C1 segment of cervical spinal cord (tissue), 14 donors: ENCODE measurements around the gene CRELD2.

Experiments used
- DNase-seq, 14 donors: peaks; one replicate each; lab custom pipeline; 2025; lab: John Stamatoyannopoulos, UW

CRELD2 gene

DNA sequence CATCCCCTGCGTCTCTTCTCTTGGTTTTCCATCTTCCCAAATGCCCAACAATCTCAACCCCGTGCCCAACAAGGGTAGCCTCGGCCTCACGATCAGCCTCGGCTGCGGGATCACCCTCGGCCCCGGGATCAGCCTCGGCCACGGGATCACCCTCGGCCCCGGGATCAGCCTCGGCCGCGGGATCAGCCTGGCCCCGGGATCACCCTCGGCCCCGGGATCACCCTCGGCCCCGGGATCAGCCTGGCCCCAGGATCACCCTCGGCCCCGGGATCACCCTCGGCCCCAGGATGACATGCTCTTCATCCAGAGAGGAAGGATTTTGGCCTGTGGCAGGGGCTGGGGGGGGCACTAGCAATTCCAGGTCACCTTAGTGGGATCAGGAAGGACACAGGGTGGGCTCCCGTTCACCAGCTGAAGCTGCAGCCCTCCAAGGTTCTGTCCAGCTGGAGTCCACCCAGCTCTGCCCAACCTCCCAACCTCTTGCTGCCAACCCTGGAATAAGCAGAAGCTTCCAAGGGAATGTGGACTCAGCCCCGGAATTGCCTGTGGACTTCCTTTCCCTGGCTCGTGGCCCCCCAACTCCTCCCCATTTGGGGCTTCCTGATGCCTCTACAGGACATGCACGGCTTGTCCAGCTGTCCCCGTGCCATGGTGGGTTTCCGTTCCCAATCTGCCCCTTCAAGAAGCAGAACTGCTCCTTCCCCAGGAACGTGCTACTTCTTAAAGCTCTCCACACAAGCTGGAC, 6.4 kb upstream of the CRELD2 start:
- no peak for DNase-seq

DNA sequence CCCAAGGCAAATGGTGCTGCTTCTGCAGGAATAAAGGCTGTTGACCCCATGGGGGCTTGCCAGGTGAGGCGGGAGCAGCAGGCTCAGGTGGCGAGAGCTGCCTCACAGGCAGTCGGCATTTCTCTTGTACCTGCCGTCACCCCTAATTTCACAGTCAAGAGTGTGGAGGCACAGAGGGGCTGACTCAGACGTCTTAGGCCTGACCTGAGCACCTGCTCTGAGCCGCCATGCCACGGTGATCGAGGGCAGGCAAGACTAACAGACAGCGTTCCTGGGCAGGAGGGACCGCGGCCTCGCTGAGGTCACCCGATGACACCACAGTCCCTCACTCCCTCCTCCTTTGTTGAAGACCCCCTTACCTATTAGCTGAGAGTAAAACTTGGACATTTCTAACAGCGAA, 5.4 kb upstream of the CRELD2 start:
- no peak for DNase-seq

DNA sequence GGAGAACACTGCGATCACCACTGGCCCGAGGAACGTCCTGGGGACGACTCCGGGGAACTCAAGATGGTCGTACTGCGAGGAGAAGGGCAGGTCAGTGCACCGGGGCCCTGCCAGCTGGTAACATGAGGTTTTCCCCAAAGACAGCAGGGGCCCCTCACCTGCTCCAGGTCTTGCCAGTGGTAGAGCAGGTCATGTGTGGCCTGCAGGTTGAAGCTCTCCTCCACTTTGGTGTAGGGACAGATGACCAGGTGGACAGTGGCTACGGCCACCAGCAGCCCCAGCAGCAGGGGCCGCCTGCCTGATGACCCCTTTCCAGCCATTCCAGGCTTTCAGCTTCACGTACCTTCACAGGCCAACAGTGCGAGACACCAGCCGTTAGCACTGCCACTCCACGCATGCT, 5.0 kb upstream of the CRELD2 start:
- DNase-seq = no peak

DNA sequence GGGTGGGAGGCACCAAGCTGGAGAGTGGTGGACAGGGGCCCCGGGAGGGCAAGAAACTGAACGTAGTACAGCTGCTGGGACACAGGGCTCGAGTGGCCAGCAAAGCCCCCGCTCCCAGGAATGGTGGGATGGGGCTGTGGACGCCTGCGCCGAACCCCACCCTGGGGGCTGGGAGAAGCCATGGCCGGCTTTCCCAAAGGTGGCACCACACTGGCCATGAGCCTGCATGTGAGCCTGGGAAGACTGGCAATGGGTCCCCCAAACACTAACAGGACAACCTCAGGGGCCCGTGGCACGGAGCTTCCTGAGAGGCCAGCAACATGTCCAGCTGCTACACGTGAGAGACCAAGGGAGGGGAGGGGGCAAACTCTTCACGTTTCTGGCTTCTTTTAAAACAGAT, 4.2 kb upstream of the CRELD2 start:
- no peak for DNase-seq

DNA sequence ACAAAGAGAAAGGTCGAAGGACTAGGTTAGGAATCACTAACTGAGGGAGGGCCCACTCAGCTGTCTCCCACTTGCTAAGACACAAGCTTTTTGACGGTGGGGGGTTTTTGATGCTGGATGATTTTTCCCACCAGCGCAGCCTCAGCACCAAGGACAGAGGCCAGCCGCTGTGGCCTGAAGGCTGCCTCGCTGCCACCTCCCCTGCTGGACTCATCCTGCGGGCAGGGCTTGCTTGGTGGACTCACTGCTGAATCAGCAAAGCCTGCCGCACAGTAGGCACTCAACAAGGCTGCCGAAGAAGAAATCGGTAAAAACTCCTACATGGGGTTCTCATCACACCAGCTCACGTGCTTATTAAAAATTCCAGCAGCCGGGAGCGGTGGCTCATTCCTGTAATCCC, 2.8 kb upstream of the CRELD2 start:
- no peak for DNase-seq

DNA sequence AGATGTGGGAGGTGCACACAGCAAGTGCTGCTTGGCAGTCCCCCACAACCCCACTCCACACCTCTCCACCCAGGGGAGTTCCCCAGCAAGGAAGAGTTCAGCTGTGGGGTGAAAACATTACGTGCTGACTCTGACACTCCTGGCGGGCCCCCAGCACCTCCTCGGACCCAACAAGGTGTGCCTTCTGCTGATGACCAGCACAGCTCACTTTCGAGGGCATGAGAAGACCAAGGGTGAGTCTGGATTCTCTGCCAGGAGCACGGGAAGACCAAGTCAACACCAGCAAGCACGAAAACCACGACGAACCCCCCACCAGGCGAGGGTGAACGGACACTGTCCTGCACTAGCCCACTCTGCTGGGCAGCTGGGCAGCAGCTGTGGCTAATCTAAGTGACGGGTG, 1.6 kb upstream of the CRELD2 start:
- DNase-seq = no peak

DNA sequence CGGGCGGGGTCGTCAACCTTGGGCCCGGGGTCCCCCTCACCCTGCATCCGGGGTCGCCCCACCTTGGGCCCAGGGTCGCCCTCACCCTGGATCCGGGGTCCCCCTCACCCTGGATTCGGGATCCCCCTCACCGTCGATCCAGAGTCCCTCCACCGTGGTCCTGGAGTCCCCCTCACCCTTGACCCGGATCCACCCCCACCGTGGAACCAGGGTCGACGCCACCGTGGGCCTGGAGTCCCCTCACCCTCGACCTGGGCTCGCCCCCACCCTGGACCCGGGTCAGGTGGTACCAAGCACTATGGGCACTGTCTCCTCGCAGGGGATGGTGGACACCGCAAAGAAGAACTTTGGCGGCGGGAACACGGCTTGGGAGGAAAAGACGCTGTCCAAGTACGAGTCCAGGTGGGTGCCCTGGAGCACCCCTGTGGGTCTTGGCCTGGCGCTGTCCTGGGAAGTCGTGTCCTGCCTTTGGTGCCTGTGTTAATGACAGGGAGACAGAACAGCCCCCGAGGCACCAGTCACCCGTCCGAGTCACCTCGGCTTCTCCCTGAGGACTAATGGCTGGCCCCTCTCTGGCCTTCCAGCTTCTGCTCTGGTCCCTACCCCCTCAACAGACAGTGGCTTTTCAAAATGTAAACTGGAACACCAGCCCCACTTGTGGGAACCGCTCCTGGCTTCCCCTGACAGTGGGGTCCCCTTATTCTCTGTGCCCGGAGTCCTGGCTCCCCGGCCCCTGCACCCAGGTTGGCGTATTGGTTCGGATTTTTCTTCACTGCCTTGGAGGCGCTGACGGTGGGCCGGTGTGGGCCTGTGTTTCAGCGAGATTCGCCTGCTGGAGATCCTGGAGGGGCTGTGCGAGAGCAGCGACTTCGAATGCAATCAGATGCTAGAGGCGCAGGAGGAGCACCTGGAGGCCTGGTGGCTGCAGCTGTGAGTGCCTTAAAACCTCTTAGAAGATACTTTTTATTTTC, 762 bp downstream of the CRELD2 start:
- DNase-seq = no peak

DNA sequence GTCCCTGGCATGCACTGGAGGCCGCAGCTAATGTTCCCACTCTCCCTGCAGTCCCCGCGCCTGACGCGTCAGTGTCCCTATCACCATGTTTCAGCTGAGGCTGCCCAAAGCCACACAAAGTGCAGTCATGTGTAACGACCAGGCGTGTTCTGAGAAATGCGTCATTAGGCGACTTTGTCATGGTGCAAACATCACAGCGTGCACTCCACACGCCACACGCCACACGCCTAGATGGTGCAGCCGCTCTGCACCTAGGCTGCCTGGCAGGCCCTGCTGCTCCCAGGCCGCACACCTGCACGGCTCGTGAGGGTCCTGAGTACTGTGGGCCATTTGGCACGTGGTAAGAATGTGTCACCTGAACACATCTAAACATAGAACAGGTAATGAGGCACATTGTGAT, 2.4 kb downstream of the CRELD2 start:
- no peak for DNase-seq

DNA sequence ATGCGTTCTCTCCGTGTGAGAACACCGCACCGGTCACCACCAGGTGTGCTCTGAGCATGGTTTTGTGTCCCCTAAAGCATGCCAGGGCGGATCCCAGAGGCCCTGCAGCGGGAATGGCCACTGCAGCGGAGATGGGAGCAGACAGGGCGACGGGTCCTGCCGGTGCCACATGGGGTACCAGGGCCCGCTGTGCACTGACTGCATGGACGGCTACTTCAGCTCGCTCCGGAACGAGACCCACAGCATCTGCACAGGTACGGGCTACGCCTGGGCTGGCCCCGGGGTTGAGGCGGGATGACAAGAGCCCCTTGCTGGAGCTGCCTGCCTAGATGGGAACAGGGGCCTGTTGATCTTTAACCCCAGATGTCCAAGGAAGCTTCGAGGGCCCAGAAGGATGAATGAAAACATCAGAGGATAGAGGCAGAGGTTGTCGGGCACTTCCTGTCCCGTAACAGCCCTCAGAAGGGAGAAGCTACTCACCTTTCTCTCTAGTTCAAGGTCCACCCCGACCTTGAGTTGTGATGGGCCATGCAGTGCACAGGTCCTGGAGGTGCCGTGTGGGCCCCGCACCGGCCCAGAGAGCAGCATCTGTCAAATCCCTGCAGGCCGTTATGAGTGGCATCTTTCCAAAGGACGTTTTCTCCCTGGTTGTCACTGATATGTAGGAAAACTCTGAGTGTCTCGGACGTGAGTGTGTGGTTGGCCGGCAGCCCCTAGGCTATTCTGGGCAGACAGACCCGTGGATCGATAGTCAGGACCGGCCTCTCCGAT, 3.3 kb downstream of the CRELD2 start:
- no peak for DNase-seq

DNA sequence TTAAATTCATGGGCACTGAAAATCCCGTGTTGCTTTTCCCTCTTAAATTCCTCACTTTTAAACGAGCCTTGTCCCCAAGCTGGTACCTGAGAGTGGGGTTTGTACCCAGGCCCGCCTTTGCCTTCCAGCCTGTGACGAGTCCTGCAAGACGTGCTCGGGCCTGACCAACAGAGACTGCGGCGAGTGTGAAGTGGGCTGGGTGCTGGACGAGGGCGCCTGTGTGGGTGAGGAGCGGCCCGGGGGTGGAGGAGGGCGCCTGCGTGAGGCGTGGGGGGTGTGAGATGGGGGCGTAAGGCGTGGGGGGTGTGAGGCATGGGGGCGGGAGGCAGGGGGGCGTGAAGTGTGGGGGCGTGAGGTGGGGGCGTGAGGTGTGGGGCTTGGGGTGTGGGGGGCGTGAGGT, 4.0 kb downstream of the CRELD2 start:
- no peak for DNase-seq

DNA sequence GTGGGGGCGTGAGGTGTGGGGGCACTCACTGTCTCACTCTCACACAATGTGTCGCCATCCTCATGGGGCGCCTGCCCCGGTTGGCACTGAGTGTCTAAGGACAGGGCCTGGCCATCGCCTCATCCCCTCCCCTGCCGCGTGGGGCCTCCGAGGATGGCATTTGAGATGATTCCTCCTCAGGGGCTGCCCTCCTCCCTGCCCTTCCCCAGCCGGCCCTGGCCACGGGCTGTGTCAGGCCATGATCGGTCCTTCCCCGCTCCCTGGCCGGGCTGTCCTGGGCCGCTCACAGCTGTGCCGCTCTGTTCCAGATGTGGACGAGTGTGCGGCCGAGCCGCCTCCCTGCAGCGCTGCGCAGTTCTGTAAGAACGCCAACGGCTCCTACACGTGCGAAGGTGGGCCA, 4.5 kb downstream of the CRELD2 start:
- no peak for DNase-seq

DNA sequence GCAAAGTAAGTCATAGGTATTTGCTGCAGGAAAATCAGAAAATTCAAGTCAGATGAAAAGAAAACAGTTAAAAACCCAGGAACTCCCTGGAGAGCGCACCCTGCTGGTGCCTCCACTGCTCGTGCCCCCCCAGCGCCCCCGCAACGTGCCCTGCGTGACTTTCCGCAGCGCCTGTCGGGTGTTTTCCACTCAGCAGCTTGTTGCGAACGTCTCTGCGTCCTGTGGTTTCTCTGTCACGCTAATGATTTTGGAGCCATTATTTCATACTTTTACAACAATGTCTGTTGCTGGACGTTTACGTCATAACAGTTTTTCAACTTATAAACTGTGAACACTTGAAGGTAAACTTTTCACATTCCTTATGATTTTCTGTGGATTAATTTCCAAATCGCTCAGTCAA, 5.0 kb downstream of the CRELD2 start:
- no peak for DNase-seq

DNA sequence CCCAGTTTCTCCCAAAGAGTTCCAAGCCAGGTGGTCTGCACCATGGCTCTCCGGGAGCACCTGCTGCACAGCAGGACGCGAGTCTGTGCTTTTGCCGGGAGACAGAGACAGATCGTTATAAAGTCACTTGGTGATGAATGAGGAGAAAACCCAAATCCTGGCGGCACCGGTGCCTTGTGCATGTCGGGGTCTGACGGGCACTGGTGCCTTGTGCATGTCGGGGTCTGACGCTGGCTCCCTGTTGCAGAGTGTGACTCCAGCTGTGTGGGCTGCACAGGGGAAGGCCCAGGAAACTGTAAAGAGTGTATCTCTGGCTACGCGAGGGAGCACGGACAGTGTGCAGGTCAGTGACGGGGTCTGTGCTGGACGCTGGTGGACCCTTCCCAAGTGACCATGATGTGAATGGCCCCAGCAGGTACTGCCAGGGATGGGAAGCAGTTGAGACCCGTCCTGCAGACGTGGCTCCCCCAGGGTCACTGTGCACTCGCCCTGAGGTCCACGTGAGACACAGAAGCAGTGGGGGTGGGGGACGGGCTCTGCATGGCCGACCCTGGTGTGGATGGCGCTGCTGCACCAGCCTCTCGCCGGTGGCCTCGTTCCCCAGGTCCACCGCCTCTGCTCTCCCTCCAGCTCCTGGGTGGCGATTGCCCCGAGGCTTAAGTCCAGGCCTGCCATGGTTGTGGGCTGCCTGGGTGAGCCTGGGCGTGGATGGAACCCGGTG, 5.8 kb downstream of the CRELD2 start:
- no peak for DNase-seq

DNA sequence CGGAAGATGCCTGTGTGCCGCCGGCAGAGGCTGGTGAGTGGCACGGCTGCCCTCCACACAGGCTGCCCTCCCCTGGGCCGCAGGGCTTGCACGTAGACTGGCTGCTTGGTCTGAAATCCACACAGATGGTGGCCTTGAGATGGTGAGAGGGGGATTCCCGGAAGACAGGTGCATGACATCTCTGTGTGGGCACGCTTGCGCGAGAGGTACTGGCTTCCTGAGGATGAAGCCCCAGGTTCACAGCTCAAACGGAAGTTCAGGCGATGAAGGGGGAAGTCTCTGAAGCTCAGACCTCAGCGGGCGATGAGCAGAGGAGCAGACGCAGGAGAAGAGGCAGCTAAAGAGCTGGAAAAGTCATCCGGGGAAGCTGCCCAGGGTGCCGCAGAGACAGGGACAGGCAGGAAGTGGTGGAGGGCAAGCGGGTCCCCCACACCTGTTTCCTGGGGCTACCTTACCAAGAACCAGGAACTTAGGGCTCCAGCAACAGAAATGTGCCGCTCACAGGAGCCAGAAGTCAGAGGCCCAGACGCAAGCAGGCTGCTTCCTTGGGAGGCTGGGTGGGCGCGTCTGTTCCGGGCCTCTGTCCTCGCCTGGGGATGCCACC, 7.2 kb downstream of the CRELD2 start:
- DNase-seq = no peak

DNA sequence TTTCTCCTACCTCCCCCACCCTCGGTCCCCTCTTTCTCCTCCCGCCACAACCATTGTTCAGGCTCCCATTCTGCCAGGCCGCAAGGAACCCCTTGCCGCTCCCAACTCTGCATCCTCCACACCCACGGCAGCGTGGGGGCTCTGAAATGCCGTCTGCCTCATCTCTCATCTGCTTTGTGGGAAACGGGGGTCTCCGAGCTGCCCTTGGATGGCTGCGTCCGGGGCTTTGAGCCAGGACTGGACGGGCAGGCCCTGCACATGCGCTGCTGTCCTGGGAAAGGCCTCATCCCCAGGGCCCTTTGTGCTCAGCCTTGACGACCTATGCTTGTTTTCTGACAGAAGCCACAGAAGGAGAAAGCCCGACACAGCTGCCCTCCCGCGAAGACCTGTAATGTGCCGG, 8.5 kb downstream of the CRELD2 start:
- DNase-seq = no peak

DNA sequence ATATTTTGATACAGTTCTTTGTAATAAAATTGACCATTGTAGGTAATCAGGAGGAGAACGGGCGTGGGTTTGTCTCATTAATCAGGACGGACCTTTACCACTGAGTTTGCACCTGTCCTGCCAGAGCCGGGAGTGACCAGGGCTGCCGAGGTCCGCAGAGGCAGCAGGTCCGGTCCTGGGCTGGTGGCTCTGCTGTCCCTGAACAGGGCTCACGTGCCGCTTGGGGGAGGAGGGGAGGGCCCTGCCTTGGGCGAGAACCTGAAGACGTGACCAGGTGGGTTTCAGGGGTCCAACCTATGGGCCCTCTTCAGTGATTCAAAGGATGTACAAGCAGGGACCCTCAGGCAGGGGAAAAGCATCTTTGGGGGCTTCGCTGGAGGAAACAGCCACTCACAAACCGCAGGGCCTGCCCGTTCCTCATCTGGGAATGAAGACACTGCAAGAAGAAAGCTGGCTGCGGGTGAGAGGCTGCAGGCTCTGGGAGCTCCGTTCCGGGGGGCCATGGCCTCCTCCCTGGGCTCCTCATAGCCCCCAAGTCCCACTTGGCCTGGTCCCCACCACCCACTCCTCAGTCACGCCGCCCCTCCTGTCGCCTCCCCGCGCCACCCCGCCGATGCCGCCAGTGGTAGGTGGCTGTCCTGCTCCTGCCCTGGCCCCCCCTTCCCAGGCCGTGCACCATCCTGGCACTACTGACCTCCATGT, 9.2 kb downstream of the CRELD2 start:
- DNase-seq = no peak

DNA sequence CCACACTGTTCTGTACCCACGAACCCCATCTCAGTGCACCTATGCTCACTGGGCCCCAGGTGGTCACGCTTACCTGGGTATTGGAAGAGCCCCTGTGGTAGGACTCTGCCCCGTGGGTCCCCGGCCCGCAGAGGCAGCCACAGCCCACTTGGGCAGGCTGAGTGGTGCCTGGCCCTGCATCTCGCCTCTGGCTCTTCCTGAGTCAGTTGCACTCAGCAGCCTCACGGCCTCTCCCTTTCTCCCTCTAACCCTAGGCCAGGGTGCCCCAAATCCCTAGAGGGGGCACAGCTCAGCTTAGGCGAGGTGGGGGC, 9.7 kb downstream of the CRELD2 start:
- DNase-seq = no peak

DNA sequence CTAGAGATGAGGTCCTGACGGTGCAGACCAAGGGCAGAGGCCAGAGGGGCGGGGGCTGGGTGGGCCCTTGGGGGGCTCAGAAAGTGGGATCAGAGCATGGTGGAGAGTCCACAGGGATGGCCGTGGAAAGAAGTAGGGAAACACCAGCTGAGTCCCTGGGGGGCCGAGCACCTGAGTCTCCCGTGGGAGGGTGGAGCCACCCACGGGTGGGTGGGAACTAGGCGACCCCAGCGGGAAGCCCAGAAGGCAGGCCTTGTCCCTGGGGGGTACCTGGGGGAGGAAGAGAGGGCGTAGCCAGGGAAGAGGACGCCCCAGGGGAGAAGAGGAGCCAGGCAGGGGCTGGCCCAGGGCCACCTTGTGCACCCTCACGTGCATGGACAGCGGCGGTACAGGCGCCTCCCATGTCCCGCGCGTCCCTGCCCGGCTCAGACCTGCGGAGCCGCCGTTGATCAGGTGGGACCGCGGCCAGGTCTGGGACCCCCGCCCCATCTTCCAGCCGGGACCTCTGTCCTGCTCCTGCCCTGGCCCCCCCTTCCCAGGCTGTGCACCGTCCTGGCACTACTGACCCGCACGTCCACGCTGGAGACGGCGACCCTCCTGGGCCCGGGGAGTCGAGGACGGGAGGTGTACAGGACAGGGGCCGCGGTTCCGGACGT, 10.2 kb downstream of the CRELD2 start:
- no peak for DNase-seq

DNA sequence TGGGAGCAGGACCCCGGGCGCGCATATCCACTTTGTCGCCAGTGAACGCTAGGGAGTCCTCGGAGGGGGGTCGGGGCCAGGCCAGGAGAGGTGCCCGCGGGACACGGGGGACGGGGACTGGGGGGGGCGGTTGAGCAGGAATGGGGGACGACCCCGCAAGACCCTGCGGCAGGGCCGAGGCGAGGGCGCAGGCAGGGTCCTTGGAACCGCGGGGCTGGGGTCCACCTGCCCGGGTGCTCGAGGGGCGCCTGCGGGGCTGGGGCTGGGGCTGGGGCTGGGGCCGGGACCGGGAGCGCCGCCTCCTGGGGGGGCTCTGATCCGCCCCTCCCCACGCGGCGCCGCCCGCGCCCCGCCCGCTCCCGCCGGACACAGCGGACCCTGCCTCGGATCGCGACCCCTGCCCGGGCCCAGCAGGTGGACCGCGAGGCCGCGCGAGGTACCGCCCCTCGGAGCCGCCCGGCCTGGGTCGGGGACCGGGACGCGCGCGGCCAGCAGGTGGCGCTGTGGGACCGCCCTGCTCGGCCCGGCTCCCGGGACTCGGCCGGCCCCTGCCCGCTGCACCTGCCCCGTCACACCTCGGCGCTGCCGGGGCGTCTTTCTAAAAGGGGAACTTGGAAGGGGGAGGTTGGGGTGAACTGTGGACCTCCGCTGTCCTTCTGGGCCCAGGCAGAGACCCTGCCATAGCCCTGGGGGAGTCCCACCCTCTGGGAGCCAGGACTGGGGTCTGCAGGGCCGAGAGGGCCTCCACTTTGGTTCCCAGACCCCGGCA, 11.0 kb downstream of the CRELD2 start:
- peak in 4 of 14 donors; percentile 20 to 62 (median 36) for DNase-seq
